GM10248 (cell line): ENCODE results near the gene NHERF1.
A peak's percentile ranks its signal among the peaks of the same experiment; 100 is the strongest.

Experiments
- CTCF ChIA-PET: fragments of 300-600 bp; sonication (Branson Sonifier 250); formaldehyde crosslinking; extraction: SDS; loops from one replicate; lab custom pipeline; 2021; ENCODE audit warnings: antibody characterized with exemption; lab: Yijun Ruan, JAX
- POLR2A ChIA-PET: fragments of 350-650 bp; sonication (Branson Sonifier 250); formaldehyde crosslinking; extraction: SDS; loops from one replicate; lab custom pipeline; 2020; ENCODE audit warnings: antibody characterized with exemption; lab: Yijun Ruan, JAX
- DNase-seq: peaks from one replicate; pipeline ENCODE4 v3.0.0; 2012; ENCODE audit errors: extremely low spot score
- CTCF ChIP-seq: IDR thresholded peaks from 2 replicates; pipeline ENCODE4 v1.5.1; 2012; ENCODE audit warnings: mild to moderate bottlenecking, low read depth; ENCODE audit errors: extremely low read depth, missing control alignments, control extremely low read depth

NHERF1 gene

GRCh38 chr17:74740173-74740572, 8.3 kb upstream of the NHERF1 start:
- no peak for DNase-seq
- CTCF ChIA-PET, result interaction anchor here (5.4 kb wide), 1 partner anchor 124 kb away, joined by 38 read pairs; no protein-coding TSS in a partner anchor
- POLR2A ChIA-PET, result no interaction called here
- no peak for TF ChIP-seq CTCF

GRCh38 chr17:74740641-74741387, 7.6 kb upstream of the NHERF1 start:
- TF ChIP-seq CTCF, result no peak
- DNase-seq, result no peak
- POLR2A ChIA-PET, result no interaction called here
- CTCF ChIA-PET, result interaction anchor here (1.1 to 5.4 kb wide), 8 partner anchors 15 to 373 kb away, joined by 3 to 38 read pairs (median 7); no protein-coding TSS in a partner anchor

GRCh38 chr17:74742153-74742515, 6.3 kb upstream of the NHERF1 start:
- ChIA-PET POLR2A (no interaction called here), CTCF (interaction anchor here (0.9 to 2.8 kb wide), 9 partner anchors 14 to 374 kb away, joined by 3 to 18 read pairs (median 4); no protein-coding TSS in a partner anchor)
- peak; percentile 62 for DNase-seq
- TF ChIP-seq CTCF, result no peak

GRCh38 chr17:74742978-74743545, 5.4 kb upstream of the NHERF1 start:
- ChIA-PET POLR2A (no interaction called here), CTCF (interaction anchor here (0.9 to 2.8 kb wide), 6 partner anchors 28 to 177 kb away, joined by 3 to 18 read pairs (median 6); no protein-coding TSS in a partner anchor)
- TF ChIP-seq CTCF, result no peak
- no peak for DNase-seq

DNA sequence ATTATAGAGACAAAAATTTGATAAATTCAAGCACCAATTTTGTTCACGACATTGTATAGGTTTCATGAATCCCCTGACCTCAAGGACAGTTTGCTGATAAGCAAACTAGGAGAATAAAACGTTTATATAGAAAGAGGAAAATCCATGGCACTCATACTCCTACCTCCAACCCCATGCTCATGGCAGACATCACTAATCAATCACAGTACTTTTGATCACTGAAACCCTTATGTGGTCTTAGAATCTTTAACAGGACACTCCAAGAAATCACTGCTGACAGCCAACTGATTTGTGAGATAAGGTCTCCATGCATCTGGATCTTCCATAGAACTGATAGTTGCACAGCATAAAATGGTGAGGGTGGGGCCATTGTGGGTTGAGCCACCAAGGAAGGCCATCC, 4.7 kb upstream of the NHERF1 start:
- CTCF ChIA-PET, result interaction anchor here (0.9 to 4.0 kb wide), 14 partner anchors 10 to 218 kb away, joined by 3 to 88 read pairs (median 9); partner anchors contain the start of gene NAT9
- no peak for TF ChIP-seq CTCF
- no peak for DNase-seq
- POLR2A ChIA-PET, result no interaction called here

DNA sequence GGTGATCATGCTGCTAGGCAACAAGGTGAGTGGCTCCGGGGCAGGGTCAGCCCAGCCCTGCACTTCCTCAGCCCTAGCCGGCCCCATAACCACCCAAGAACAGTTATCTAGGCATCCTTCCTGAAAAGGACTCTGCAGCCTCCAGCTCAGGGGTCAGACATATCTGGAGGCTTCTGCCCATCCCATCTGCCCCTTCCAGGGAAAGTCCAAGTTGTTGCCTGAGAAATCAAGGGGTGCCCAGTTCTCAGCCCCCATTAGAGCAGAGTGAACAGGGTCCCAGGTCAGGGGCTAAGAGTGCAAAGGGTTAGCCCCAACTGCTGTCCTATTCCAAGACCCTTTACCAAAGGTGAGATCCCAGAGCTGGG, 4.1 kb upstream of the NHERF1 start:
- DNase-seq, result no peak
- ChIA-PET POLR2A (no interaction called here), CTCF (interaction anchor here (0.6 to 4.4 kb wide), 22 partner anchors 7 to 217 kb away, joined by 3 to 88 read pairs (median 7); partner anchors contain the start of genes FDXR, NAT9 and RAB37)
- no peak for TF ChIP-seq CTCF
